ENCODE data around the gene CARD9. TPM values are rescaled to one million over a fixed set of nuclear protein-coding genes. Genes with fewer than 3 reads are reported as not detected.

CARD9 gene
- total RNA-seq, 1 experiment from 2014 or later: 1.1 TPM

- H4K20me1 ChIP-seq (ENCODE audit: low read length): no peaks in the 10 kb centered on the region
- intact Hi-C loops (cut with micrococcal nuclease): no loop called here
- POLR2A ChIA-PET (ENCODE audit: unreplicated experiment): interaction anchor here (0.7 kb wide), 1 partner anchor 8 kb away, joined by 3 read pairs; no protein-coding TSS in a partner anchor
- no peak overlapping the region for H3K4me3 ChIP-seq (ENCODE audit: low read length)
- ATAC-seq (no peak), DNase-seq (no peak)
- H3K27me3 ChIP-seq (ENCODE audit: low read length): no peaks in the 10 kb centered on the region
- H3K27ac ChIP-seq (ENCODE audit: low read length): no peak overlapping the region
- H3K4me1 ChIP-seq (ENCODE audit: insufficient read depth, low read length): no peaks in the 10 kb centered on the region
- H3K9me3 ChIP-seq (ENCODE audit: low read length): no peaks in the 10 kb centered on the region
- H2AFZ ChIP-seq (ENCODE audit: low read length): no peak overlapping the region
- H3K9me2 ChIP-seq (replicated peaks; ENCODE audit: low read length): no peaks in the 10 kb centered on the region
- no peaks in the 10 kb centered on the region for H3K36me3 ChIP-seq (ENCODE audit: low read depth, low read length)
- H3K9ac ChIP-seq (ENCODE audit: low read length): no peak overlapping the region
- H3K79me2 ChIP-seq (ENCODE audit: low read length): no peaks in the 10 kb centered on the region
- no peak overlapping the region for H3K4me2 ChIP-seq (ENCODE audit: low read length)
- CTCF ChIA-PET: no interaction called here
- H3F3A ChIP-seq (ENCODE audit: low read length, unreplicated experiment): no peaks in the 10 kb centered on the region
- no peak for TF ChIP-seq EZH2 (IDR thresholded peaks at IDR 0.05; ENCODE audit: low read length, unreplicated experiment)
- no peak for TF ChIP-seq CTCF (conservative IDR thresholded peaks at IDR 0.05; ENCODE audit: low read depth, low read length)
- TF ChIP-seq EZH2phosphoT487 (IDR thresholded peaks at IDR 0.05; ENCODE audit: borderline replicate concordance, low read length): no peak
- BruUV-seq (replicated peaks): no TSS peak
Observed at GRCh38 chr9:136371533-136371880, 2.0 kb downstream of the CARD9 start.

- H4K20me1 ChIP-seq (ENCODE audit: low read length): no peaks in the 10 kb centered on the region
- H3K9me3 ChIP-seq (ENCODE audit: low read length): no peaks in the 10 kb centered on the region
- DNase-seq (no peak), ATAC-seq (peak; percentile 23; the same call in 1 of the 2 replicates)
- H3K9ac ChIP-seq (ENCODE audit: low read length): no peak overlapping the region
- no peak overlapping the region for H2AFZ ChIP-seq (ENCODE audit: low read length)
- H3K9me2 ChIP-seq (replicated peaks; ENCODE audit: low read length): no peaks in the 10 kb centered on the region
- no peak overlapping the region for H3K4me3 ChIP-seq (ENCODE audit: low read length)
- H3K4me1 ChIP-seq (ENCODE audit: insufficient read depth, low read length): no peaks in the 10 kb centered on the region
- no peaks in the 10 kb centered on the region for H3K36me3 ChIP-seq (ENCODE audit: low read depth, low read length)
- no peaks in the 10 kb centered on the region for H3K79me2 ChIP-seq (ENCODE audit: low read length)
- no peaks in the 10 kb centered on the region for H3F3A ChIP-seq (ENCODE audit: low read length, unreplicated experiment)
- no peak overlapping the region for H3K27ac ChIP-seq (ENCODE audit: low read length)
- no peak for TF ChIP-seq EZH2phosphoT487 (IDR thresholded peaks at IDR 0.05; ENCODE audit: borderline replicate concordance, low read length)
- no peak overlapping the region for H3K4me2 ChIP-seq (ENCODE audit: low read length)
- no peaks in the 10 kb centered on the region for H3K27me3 ChIP-seq (ENCODE audit: low read length)
- POLR2A ChIA-PET (ENCODE audit: unreplicated experiment): interaction anchor here (0.7 kb wide), 1 partner anchor 8 kb away, joined by 3 read pairs; no protein-coding TSS in a partner anchor
- no TSS peak for BruUV-seq (replicated peaks)
- CTCF ChIA-PET: no interaction called here
- intact Hi-C loops (cut with micrococcal nuclease): no loop called here
Observed at GRCh38 chr9:136370687-136371532, 2.6 kb downstream of the CARD9 start.

GRCh38 chr9:136370037-136370436 is 3.4 kb downstream of the CARD9 start:
- Histone ChIP-seq H3K36me3 (ENCODE audit: low read depth, low read length) (no peaks in the 10 kb centered on the region), H3K4me2 (ENCODE audit: low read length) (no peak overlapping the region), H3K4me1 (ENCODE audit: insufficient read depth, low read length) (no peaks in the 10 kb centered on the region), H2AFZ (ENCODE audit: low read length) (no peak overlapping the region), H4K20me1 (ENCODE audit: low read length) (no peaks in the 10 kb centered on the region), H3K9me3 (ENCODE audit: low read length) (no peaks in the 10 kb centered on the region), H3K9ac (ENCODE audit: low read length) (no peak overlapping the region), H3F3A (ENCODE audit: low read length, unreplicated experiment) (no peaks in the 10 kb centered on the region), H3K9me2 (replicated peaks; ENCODE audit: low read length) (no peaks in the 10 kb centered on the region), H3K4me3 (ENCODE audit: low read length) (no peak overlapping the region), H3K27ac (ENCODE audit: low read length) (no peak overlapping the region), H3K27me3 (ENCODE audit: low read length) (no peaks in the 10 kb centered on the region), H3K79me2 (ENCODE audit: low read length) (no peaks in the 10 kb centered on the region)
- TF ChIP-seq EZH2phosphoT487 (IDR thresholded peaks at IDR 0.05; ENCODE audit: borderline replicate concordance, low read length) (no peak), EZH2 (IDR thresholded peaks at IDR 0.05; ENCODE audit: low read length, unreplicated experiment) (no peak), CTCF (conservative IDR thresholded peaks at IDR 0.05; ENCODE audit: low read depth, low read length) (no peak)
- intact Hi-C loops (cut with micrococcal nuclease): no loop called here
- CTCF ChIA-PET: no interaction called here
- DNase-seq: no peak
- POLR2A ChIA-PET (ENCODE audit: unreplicated experiment): no interaction called here
- BruUV-seq (replicated peaks): no TSS peak
- no peak for ATAC-seq
